Measurements from ENCODE around the gene C16orf78. TPM values are rescaled to one million over a fixed set of nuclear protein-coding genes. Genes with fewer than 3 reads are reported as not detected.

Gene C16orf78
- total RNA-seq, 2 experiments from 2014 or later, result not detected

- Histone ChIP-seq H3K4me3 (ENCODE audit: low read length) (no peak overlapping the region), H3K9me3 (ENCODE audit: control insufficient read depth in 1 of 2, insufficient read depth in 1 of 2, low read length in 2 of 2) (peaks cover 0 to 4% of the 10 kb centered on the region in 2 experiments), H3K27ac (ENCODE audit: low read depth in 1 of 2, low read length in 2 of 2) (no peak overlapping the region), H3K27me3 (ENCODE audit: control insufficient read depth in 1 of 2, insufficient read depth in 2 of 2, low read length in 2 of 2) (peaks cover 7 to 10% of the 10 kb centered on the region in 2 experiments), H3K4me1 (ENCODE audit: insufficient read depth, low read length) (no peaks in the 10 kb centered on the region), H3K36me3 (ENCODE audit: insufficient read depth, low read length) (no peaks in the 10 kb centered on the region)
- ChIA-PET POLR2A (no interaction called here), CTCF (no interaction called here)
- no peak for TF ChIP-seq CTCF (IDR thresholded peaks at IDR 0.05)
- Mint-ChIP-seq H3K27me3 (peaks cover 44% of the 10 kb centered on the region), H3K36me3 (ENCODE audit: low read depth) (no peaks in the 10 kb centered on the region), H3K4me1 (ENCODE audit: low read depth) (no peaks in the 10 kb centered on the region), H3K27ac (no peak overlapping the region), H3K4me3 (no peak overlapping the region), H3K9me3 (no peaks in the 10 kb centered on the region)
- intact Hi-C loops (cut with DNase I, micrococcal nuclease), result no loop called here
- ATAC-seq (ENCODE audit: poor library complexity), result no peak
- no peak for DNase-seq
Measured at GRCh38 chr16:49395021-49395420, 21.4 kb downstream of the C16orf78 start.

- H3K27me3 Mint-ChIP-seq, result peaks cover 44% of the 10 kb centered on the region
- H3K9me3 Mint-ChIP-seq, result no peaks in the 10 kb centered on the region
- no peak overlapping the region for H3K4me3 Mint-ChIP-seq
- ChIA-PET POLR2A (no interaction called here), CTCF (no interaction called here)
- DNase-seq, result no peak
- no peak overlapping the region for H3K27ac Mint-ChIP-seq
- Histone ChIP-seq H3K36me3 (ENCODE audit: insufficient read depth, low read length) (no peaks in the 10 kb centered on the region), H3K27me3 (ENCODE audit: control insufficient read depth in 1 of 2, insufficient read depth in 2 of 2, low read length in 2 of 2) (peaks cover under 1 to 4% of the 10 kb centered on the region in 2 experiments), H3K4me1 (ENCODE audit: insufficient read depth, low read length) (no peaks in the 10 kb centered on the region), H3K4me3 (ENCODE audit: low read length) (no peak overlapping the region), H3K27ac (ENCODE audit: low read depth in 1 of 2, low read length in 2 of 2) (no peak overlapping the region), H3K9me3 (ENCODE audit: control insufficient read depth in 1 of 2, insufficient read depth in 1 of 2, low read length in 2 of 2) (peaks cover 0 to 4% of the 10 kb centered on the region in 2 experiments)
- TF ChIP-seq CTCF (IDR thresholded peaks at IDR 0.05), result no peak
- H3K36me3 Mint-ChIP-seq (ENCODE audit: low read depth), result no peaks in the 10 kb centered on the region
- H3K4me1 Mint-ChIP-seq (ENCODE audit: low read depth), result no peaks in the 10 kb centered on the region
- intact Hi-C loops (cut with DNase I, micrococcal nuclease), result no loop called here
- no peak for ATAC-seq (ENCODE audit: poor library complexity)
Measured at GRCh38 chr16:49396206-49396720, 22.7 kb downstream of the C16orf78 start.

- Histone ChIP-seq H3K27ac (ENCODE audit: low read depth in 1 of 2, low read length in 2 of 2) (no peak overlapping the region), H3K9me3 (ENCODE audit: control insufficient read depth in 1 of 2, insufficient read depth in 1 of 2, low read length in 2 of 2) (peaks cover 0 to 8% of the 10 kb centered on the region in 2 experiments), H3K4me1 (ENCODE audit: insufficient read depth, low read length) (no peaks in the 10 kb centered on the region), H3K36me3 (ENCODE audit: insufficient read depth, low read length) (no peaks in the 10 kb centered on the region), H3K4me3 (ENCODE audit: low read length) (no peak overlapping the region), H3K27me3 (ENCODE audit: control insufficient read depth in 1 of 2, insufficient read depth in 2 of 2, low read length in 2 of 2) (peaks cover 0 to 4% of the 10 kb centered on the region in 2 experiments)
- no peak for TF ChIP-seq CTCF (IDR thresholded peaks at IDR 0.05)
- H3K4me3 Mint-ChIP-seq, result no peak overlapping the region
- POLR2A ChIA-PET, result no interaction called here
- CTCF ChIA-PET, result no interaction called here
- no peak for DNase-seq
- no peaks in the 10 kb centered on the region for H3K36me3 Mint-ChIP-seq (ENCODE audit: low read depth)
- intact Hi-C loops (cut with DNase I, micrococcal nuclease), result no loop called here
- H3K27ac Mint-ChIP-seq, result no peak overlapping the region
- no peaks in the 10 kb centered on the region for H3K4me1 Mint-ChIP-seq (ENCODE audit: low read depth)
- H3K27me3 Mint-ChIP-seq, result peaks cover 38% of the 10 kb centered on the region
- ATAC-seq (ENCODE audit: poor library complexity), result no peak
- peaks cover 3% of the 10 kb centered on the region for H3K9me3 Mint-ChIP-seq
Measured at GRCh38 chr16:49398761-49399160, 25.2 kb downstream of the C16orf78 start.
